HepG2 (cell line): ENCODE measurements around the gene ACE. TPM values are rescaled to one million over a fixed set of nuclear protein-coding genes. Genes with fewer than 3 reads are reported as not detected.
A peak's percentile ranks its signal among the peaks of the same experiment; 100 is the strongest.

ENCODE experiments used
- GATAD2A ChIP-seq: IDR thresholded peaks from 2 replicates; pipeline ENCODE4 v1.6.1; 2016
- HDAC2 ChIP-seq: sonication (generic); formaldehyde crosslinking; IDR thresholded peaks from 2 replicates; pipeline ENCODE4 v1.4.0; 2020; ENCODE audit warnings: missing genetic modification reagents
- HNRNPLL ChIP-seq: fragments of 200-400 bp; formaldehyde crosslinking; IDR thresholded peaks from 2 replicates; pipeline ENCODE4 v1.6.1; 2017; ENCODE audit warnings: mild to moderate bottlenecking, low read depth, low read length; ENCODE audit not compliant: poor library complexity, severe bottlenecking
- KAT7 ChIP-seq: IDR thresholded peaks from 2 replicates; pipeline ENCODE4 v1.6.1; 2018; ENCODE audit warnings: borderline replicate concordance, missing compliant biosample characterization
- NFKBIZ ChIP-seq: IDR thresholded peaks from 2 replicates; pipeline ENCODE4 v1.6.1; 2018; ENCODE audit warnings: missing genetic modification reagents, missing compliant biosample characterization
- PAF1 ChIP-seq: IDR thresholded peaks from 2 replicates; pipeline ENCODE4 v1.6.1; 2016; ENCODE audit warnings: missing genetic modification reagents, missing compliant biosample characterization
- POGZ ChIP-seq: sonication (generic); formaldehyde crosslinking; IDR thresholded peaks from 2 replicates; pipeline ENCODE4 v1.4.0; 2020; ENCODE audit warnings: mild to moderate bottlenecking, missing genetic modification reagents
- RORA ChIP-seq: sonication (generic); formaldehyde crosslinking; IDR thresholded peaks from 2 replicates; pipeline ENCODE4 v1.5.0; 2020; ENCODE audit warnings: mild to moderate bottlenecking, missing genetic modification reagents, moderate library complexity
- ZMAT3 ChIP-seq: sonication (generic); formaldehyde crosslinking; conservative IDR thresholded peaks from 2 replicates; pipeline ENCODE4 v1.7.0; 2021; ENCODE audit warnings: missing genetic modification reagents
- ZNF124 ChIP-seq: sonication (generic); formaldehyde crosslinking; IDR thresholded peaks from 2 replicates; pipeline ENCODE4 v1.4.0; 2020; ENCODE audit warnings: missing genetic modification reagents
- ZNF20 ChIP-seq: sonication (generic); formaldehyde crosslinking; IDR thresholded peaks from 2 replicates; pipeline ENCODE4 v1.4.0; 2020; ENCODE audit warnings: mild to moderate bottlenecking, moderate library complexity, missing genetic modification reagents
- ZNF292 ChIP-seq: sonication (generic); formaldehyde crosslinking; IDR thresholded peaks from 2 replicates; pipeline ENCODE4 v1.8.1; 2022; ENCODE audit warnings: mild to moderate bottlenecking, low read depth, missing genetic modification reagents, borderline replicate concordance
- ZNF530 ChIP-seq: sonication (generic); formaldehyde crosslinking; IDR thresholded peaks from 2 replicates; pipeline ENCODE4 v1.5.0; 2020; ENCODE audit warnings: low read depth, mild to moderate bottlenecking, missing genetic modification reagents
- ZNF557 ChIP-seq: sonication (generic); formaldehyde crosslinking; IDR thresholded peaks from 2 replicates; pipeline ENCODE4 v1.4.0; 2020; ENCODE audit warnings: missing genetic modification reagents
- ZNF713 ChIP-seq: sonication (generic); formaldehyde crosslinking; IDR thresholded peaks from 2 replicates; pipeline ENCODE4 v1.4.0; 2020; ENCODE audit warnings: mild to moderate bottlenecking, missing genetic modification reagents
- ZSCAN21 ChIP-seq: sonication (generic); formaldehyde crosslinking; IDR thresholded peaks from 2 replicates; pipeline ENCODE4 v1.8.0; 2022; ENCODE audit warnings: mild to moderate bottlenecking, missing genetic modification reagents, moderate library complexity, borderline replicate concordance
- ZZZ3 ChIP-seq: sonication (generic); formaldehyde crosslinking; IDR thresholded peaks from 2 replicates; pipeline ENCODE4 v1.4.0; 2020; ENCODE audit warnings: missing genetic modification reagents, mild to moderate bottlenecking, borderline replicate concordance
- polyA plus RNA-seq, 8 experiments: library from polyadenylated mRNA; depleted of rRNA in 3 of 8; stranded (reverse) in 7 of 8; unstranded in 1 of 8; fragments of >200 nt; fragmentation: Illumina TruSeq in 4 of 8; extraction: Trizol in 4 of 8; gene quantifications; 2 replicates each; pipeline versions ENCODE4 v1.2.1 to v1.2.3, GENCODE V29; 2011 to 2016; ENCODE audit warnings: low read depth in 4 of 8, missing spikeins in 1 of 8, mixed read lengths in 1 of 8; ENCODE audit not compliant: insufficient read depth in 1 of 8
- total RNA-seq, 5 experiments: library from RNA; depleted of rRNA; stranded (reverse); fragments of >200 nt; fragmentation: Illumina TruSeq; extraction: Trizol; gene quantifications; 2 replicates each; pipeline ENCODE4 v1.2.3, GENCODE V29; 2016; ENCODE audit warnings: low read depth in 1 of 5
- TF ChIP-seq, protein P1 (sequence below): sonication (generic); formaldehyde crosslinking; IDR thresholded peaks from 2 replicates; pipeline ENCODE4 v1.5.0; 2020; ENCODE audit warnings: mild to moderate bottlenecking, missing genetic modification reagents, borderline replicate concordance
- TF ChIP-seq, protein P2 (sequence below): IDR thresholded peaks from 2 replicates; pipeline ENCODE4 v1.4.0; 2020; ENCODE audit warnings: mild to moderate bottlenecking, missing genetic modification reagents
- TF ChIP-seq, protein P3 (sequence below): sonication (generic); formaldehyde crosslinking; IDR thresholded peaks from 2 replicates; pipeline ENCODE4 v1.4.0; 2020; ENCODE audit warnings: mild to moderate bottlenecking, low read depth, missing genetic modification reagents
- TF ChIP-seq, protein P4 (sequence below): sonication (generic); formaldehyde crosslinking; IDR thresholded peaks from 2 replicates; pipeline ENCODE4 v1.8.0; 2022; ENCODE audit warnings: mild to moderate bottlenecking, missing genetic modification reagents, moderate library complexity

ACE gene
- total and polyA plus RNA-seq, 2 of the 13 experiments (the other 11 are each of a cell fraction or from before 2014, with no cell fraction given): 0.08 to 0.13 TPM

DNA sequence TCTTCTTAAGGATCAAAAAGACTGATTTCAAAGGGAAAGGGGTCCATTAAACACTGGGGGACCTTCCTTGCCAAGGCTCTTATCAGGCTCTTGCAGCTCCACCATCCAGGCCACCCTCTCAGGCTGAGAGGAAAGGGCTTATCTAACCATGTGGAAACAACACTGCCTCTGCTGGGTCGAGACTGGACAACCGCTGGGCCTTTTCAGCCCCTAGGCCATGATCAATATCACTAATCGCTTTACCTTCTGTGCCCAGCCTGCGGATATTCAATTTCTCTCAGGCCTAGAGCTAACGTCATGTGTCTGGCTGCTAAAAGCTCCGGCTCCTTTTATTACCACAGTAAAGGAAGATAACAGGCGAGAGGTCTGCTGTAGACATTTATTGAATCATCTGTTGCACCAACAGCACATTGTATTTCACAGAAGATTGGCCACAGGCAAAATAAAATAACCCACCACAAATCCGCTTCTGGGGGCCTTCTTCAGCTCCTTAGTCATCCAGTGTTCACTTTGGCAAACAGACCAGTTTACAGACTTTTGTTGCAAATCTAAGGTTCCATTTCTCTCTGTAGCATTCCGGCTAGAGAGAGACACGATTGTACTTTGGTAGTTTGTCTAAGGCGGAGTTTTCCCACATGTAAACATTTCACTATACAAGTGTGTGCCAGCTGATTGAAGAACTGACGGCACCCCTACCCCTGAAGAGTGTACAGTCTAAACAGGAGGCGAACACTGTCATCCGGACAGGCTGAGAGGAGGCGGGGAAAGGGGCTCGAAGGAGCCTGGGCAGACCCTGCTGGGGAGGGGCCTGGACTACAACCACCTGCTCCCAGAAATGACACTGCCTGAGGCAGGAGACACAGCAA is 44.7 kb upstream of the ACE start (continued):
- no peak for TF ChIP-seq ZMAT3 (CRISPR knock-in tag)
- TF ChIP-seq, protein P1, sequence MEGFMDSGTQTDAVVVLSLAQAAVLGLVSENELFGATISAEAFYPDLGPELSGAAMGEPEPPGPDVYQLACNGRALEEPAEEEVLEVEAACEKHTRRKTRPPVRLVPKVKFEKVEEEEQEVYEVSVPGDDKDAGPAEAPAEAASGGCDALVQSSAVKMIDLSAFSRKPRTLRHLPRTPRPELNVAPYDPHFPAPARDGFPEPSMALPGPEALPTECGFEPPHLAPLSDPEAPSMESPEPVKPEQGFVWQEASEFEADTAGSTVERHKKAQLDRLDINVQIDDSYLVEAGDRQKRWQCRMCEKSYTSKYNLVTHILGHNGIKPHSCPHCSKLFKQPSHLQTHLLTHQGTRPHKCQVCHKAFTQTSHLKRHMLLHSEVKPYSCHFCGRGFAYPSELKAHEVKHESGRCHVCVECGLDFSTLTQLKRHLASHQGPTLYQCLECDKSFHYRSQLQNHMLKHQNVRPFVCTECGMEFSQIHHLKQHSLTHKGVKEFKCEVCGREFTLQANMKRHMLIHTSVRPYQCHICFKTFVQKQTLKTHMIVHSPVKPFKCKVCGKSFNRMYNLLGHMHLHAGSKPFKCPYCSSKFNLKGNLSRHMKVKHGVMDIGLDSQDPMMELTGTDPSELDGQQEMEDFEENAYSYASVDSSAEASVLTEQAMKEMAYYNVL: no peak
- TF ChIP-seq, protein P2, sequence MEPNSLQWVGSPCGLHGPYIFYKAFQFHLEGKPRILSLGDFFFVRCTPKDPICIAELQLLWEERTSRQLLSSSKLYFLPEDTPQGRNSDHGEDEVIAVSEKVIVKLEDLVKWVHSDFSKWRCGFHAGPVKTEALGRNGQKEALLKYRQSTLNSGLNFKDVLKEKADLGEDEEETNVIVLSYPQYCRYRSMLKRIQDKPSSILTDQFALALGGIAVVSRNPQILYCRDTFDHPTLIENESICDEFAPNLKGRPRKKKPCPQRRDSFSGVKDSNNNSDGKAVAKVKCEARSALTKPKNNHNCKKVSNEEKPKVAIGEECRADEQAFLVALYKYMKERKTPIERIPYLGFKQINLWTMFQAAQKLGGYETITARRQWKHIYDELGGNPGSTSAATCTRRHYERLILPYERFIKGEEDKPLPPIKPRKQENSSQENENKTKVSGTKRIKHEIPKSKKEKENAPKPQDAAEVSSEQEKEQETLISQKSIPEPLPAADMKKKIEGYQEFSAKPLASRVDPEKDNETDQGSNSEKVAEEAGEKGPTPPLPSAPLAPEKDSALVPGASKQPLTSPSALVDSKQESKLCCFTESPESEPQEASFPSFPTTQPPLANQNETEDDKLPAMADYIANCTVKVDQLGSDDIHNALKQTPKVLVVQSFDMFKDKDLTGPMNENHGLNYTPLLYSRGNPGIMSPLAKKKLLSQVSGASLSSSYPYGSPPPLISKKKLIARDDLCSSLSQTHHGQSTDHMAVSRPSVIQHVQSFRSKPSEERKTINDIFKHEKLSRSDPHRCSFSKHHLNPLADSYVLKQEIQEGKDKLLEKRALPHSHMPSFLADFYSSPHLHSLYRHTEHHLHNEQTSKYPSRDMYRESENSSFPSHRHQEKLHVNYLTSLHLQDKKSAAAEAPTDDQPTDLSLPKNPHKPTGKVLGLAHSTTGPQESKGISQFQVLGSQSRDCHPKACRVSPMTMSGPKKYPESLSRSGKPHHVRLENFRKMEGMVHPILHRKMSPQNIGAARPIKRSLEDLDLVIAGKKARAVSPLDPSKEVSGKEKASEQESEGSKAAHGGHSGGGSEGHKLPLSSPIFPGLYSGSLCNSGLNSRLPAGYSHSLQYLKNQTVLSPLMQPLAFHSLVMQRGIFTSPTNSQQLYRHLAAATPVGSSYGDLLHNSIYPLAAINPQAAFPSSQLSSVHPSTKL (CRISPR knock-in tag): peak; percentile 78
- TF ChIP-seq ZSCAN21 (CRISPR knock-in tag): no peak
- peak; percentile 82 for TF ChIP-seq GATAD2A
- peak; percentile 51; the same call in 1 of the 2 replicates for TF ChIP-seq HDAC2 (CRISPR knock-in tag)
- TF ChIP-seq RORA: no peak
- no peak; the same call in 1 of the 2 replicates for TF ChIP-seq POGZ (CRISPR knock-in tag)
- TF ChIP-seq ZNF557 (CRISPR knock-in tag): no peak
- TF ChIP-seq, protein P3, sequence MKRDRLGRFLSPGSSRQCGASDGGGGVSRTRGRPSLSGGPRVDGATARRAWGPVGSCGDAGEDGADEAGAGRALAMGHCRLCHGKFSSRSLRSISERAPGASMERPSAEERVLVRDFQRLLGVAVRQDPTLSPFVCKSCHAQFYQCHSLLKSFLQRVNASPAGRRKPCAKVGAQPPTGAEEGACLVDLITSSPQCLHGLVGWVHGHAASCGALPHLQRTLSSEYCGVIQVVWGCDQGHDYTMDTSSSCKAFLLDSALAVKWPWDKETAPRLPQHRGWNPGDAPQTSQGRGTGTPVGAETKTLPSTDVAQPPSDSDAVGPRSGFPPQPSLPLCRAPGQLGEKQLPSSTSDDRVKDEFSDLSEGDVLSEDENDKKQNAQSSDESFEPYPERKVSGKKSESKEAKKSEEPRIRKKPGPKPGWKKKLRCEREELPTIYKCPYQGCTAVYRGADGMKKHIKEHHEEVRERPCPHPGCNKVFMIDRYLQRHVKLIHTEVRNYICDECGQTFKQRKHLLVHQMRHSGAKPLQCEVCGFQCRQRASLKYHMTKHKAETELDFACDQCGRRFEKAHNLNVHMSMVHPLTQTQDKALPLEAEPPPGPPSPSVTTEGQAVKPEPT: no peak
- TF ChIP-seq HNRNPLL: no peak
- no peak for TF ChIP-seq KAT7 (CRISPR knock-in tag)
- no peak for TF ChIP-seq ZNF124
- TF ChIP-seq ZNF713 (CRISPR knock-in tag): no peak
- no peak for TF ChIP-seq ZNF20
- TF ChIP-seq, protein P4, sequence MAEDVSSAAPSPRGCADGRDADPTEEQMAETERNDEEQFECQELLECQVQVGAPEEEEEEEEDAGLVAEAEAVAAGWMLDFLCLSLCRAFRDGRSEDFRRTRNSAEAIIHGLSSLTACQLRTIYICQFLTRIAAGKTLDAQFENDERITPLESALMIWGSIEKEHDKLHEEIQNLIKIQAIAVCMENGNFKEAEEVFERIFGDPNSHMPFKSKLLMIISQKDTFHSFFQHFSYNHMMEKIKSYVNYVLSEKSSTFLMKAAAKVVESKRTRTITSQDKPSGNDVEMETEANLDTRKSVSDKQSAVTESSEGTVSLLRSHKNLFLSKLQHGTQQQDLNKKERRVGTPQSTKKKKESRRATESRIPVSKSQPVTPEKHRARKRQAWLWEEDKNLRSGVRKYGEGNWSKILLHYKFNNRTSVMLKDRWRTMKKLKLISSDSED (CRISPR knock-in tag): no peak
- TF ChIP-seq NFKBIZ (CRISPR knock-in tag): no peak
- TF ChIP-seq ZNF530 (CRISPR knock-in tag): no peak
- no peak for TF ChIP-seq PAF1
- TF ChIP-seq ZNF292: 0 out of 2 replicates have a peak, but pooled peaks have one; percentile 20
- TF ChIP-seq ZZZ3 (CRISPR knock-in tag): no peak
